Measurements from ENCODE around the gene TTC29.

DNA sequence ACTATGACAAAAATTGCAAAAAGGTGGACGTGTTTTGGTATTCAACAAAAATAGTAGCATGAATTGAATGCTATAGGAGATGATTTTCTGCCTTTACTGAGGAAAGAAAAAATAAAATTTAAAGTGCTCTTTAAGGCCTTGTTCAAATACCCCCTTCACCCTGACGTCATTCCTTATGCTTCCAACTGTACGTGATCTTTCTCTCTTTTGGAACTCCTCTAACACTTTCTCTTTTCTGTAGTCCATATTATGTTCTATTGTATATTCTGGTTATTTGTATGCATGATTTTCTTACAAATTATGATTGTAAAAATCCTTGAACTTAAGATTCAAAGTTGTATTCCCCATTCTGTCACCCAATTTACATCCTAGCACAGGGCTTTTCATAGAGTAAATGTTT lies 206.5 kb downstream of the TTC29 start:
- TF ChIP-seq, protein P1, sequence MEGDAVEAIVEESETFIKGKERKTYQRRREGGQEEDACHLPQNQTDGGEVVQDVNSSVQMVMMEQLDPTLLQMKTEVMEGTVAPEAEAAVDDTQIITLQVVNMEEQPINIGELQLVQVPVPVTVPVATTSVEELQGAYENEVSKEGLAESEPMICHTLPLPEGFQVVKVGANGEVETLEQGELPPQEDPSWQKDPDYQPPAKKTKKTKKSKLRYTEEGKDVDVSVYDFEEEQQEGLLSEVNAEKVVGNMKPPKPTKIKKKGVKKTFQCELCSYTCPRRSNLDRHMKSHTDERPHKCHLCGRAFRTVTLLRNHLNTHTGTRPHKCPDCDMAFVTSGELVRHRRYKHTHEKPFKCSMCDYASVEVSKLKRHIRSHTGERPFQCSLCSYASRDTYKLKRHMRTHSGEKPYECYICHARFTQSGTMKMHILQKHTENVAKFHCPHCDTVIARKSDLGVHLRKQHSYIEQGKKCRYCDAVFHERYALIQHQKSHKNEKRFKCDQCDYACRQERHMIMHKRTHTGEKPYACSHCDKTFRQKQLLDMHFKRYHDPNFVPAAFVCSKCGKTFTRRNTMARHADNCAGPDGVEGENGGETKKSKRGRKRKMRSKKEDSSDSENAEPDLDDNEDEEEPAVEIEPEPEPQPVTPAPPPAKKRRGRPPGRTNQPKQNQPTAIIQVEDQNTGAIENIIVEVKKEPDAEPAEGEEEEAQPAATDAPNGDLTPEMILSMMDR (IDR thresholded peaks at IDR 0.05), result no peak
- TF ChIP-seq ZNF138 (CRISPR knock-in tag; conservative IDR thresholded peaks at IDR 0.05) (no peak), CREB1 (CRISPR knock-in tag; IDR thresholded peaks at IDR 0.05) (no peak), TP53 (CRISPR knock-in tag; IDR thresholded peaks at IDR 0.05) (no peak), RORB (CRISPR knock-in tag; IDR thresholded peaks at IDR 0.05) (no peak), SMAD3 (CRISPR knock-in tag; IDR thresholded peaks at IDR 0.05; ENCODE audit: borderline replicate concordance) (no peak), TEAD1 (CRISPR knock-in tag; IDR thresholded peaks at IDR 0.05) (no peak), ZNF423 (CRISPR knock-in tag; IDR thresholded peaks at IDR 0.05) (no peak), SP1 (CRISPR knock-in tag; conservative IDR thresholded peaks at IDR 0.05) (no peak)
- TF ChIP-seq, protein P2, sequence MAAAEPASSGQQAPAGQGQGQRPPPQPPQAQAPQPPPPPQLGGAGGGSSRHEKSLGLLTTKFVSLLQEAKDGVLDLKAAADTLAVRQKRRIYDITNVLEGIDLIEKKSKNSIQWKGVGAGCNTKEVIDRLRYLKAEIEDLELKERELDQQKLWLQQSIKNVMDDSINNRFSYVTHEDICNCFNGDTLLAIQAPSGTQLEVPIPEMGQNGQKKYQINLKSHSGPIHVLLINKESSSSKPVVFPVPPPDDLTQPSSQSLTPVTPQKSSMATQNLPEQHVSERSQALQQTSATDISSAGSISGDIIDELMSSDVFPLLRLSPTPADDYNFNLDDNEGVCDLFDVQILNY (CRISPR knock-in tag; IDR thresholded peaks at IDR 0.05), result no peak
- TF ChIP-seq, protein P3, sequence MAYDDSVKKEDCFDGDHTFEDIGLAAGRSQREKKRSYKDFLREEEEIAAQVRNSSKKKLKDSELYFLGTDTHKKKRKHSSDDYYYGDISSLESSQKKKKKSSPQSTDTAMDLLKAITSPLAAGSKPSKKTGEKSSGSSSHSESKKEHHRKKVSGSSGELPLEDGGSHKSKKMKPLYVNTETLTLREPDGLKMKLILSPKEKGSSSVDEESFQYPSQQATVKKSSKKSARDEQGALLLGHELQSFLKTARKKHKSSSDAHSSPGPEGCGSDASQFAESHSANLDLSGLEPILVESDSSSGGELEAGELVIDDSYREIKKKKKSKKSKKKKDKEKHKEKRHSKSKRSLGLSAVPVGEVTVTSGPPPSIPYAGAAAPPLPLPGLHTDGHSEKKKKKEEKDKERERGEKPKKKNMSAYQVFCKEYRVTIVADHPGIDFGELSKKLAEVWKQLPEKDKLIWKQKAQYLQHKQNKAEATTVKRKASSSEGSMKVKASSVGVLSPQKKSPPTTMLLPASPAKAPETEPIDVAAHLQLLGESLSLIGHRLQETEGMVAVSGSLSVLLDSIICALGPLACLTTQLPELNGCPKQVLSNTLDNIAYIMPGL (CRISPR knock-in tag; IDR thresholded peaks at IDR 0.05), result no peak
- TF ChIP-seq, protein P4, sequence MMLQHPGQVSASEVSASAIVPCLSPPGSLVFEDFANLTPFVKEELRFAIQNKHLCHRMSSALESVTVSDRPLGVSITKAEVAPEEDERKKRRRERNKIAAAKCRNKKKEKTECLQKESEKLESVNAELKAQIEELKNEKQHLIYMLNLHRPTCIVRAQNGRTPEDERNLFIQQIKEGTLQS (CRISPR knock-in tag; conservative IDR thresholded peaks at IDR 0.05), result no peak
- TF ChIP-seq, protein P5, sequence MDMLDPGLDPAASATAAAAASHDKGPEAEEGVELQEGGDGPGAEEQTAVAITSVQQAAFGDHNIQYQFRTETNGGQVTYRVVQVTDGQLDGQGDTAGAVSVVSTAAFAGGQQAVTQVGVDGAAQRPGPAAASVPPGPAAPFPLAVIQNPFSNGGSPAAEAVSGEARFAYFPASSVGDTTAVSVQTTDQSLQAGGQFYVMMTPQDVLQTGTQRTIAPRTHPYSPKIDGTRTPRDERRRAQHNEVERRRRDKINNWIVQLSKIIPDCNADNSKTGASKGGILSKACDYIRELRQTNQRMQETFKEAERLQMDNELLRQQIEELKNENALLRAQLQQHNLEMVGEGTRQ (CRISPR knock-in tag; IDR thresholded peaks at IDR 0.05), result no peak
